Stimulated activated CD8-positive, alpha-beta memory T cell treated with anti-CD3 and anti-CD28 coated beads, Interleukin-4, amount 100 ng/mL, for 48 hours (primary cell): ENCODE results near the gene BBS4.
"Not testable (repeated sequence)": the region's sequence is repeated elsewhere in the genome, so short reads cannot be mapped to it uniquely, and the experiment has no call there.

ENCODE experiments used
- DNase-seq: peaks from one replicate; pipeline ENCODE4 v3.0.0-alpha.2; 2020

Gene BBS4

GRCh38 chr15:72685925-72686794 lies at the start of gene BBS4, which contains the start of gene HIGD2B:
BBS4 (plus strand) TSS chr15:72686207; CDS start chr15:72686228, 21 bp downstream.
HIGD2B (minus strand) TSS chr15:72686182; CDS start chr15:72676374, 9,808 bp downstream.
- DNase-seq, result peak; percentile 92

GRCh38 chr15:72636519-72637282 lies 49.3 kb upstream of the BBS4 start:
- DNase-seq, result peak; percentile 76

GRCh38 chr15:72639759-72640483 lies 46.1 kb upstream of the BBS4 start:
- DNase-seq, result not testable (repeated sequence)

GRCh38 chr15:72642271-72642670 lies 43.7 kb upstream of the BBS4 start:
- DNase-seq, result not testable (repeated sequence)

GRCh38 chr15:72648631-72649253 lies 37.3 kb upstream of the BBS4 start:
- not testable (repeated sequence) for DNase-seq

- not testable (repeated sequence) for DNase-seq
Measured at GRCh38 chr15:72654397-72654796, 31.6 kb upstream of the BBS4 start, which contains the start of gene GOLGA6B. GOLGA6B (plus strand) TSS chr15:72654697; CDS start chr15:72654738, 41 bp downstream.

- DNase-seq, result not testable (repeated sequence)
Measured at GRCh38 chr15:72656014-72656413, 30.0 kb upstream of the BBS4 start.

- DNase-seq, result not testable (repeated sequence)
Measured at GRCh38 chr15:72661081-72661480, 24.9 kb upstream of the BBS4 start.

- not testable (repeated sequence) for DNase-seq
Measured at GRCh38 chr15:72663931-72664330, 22.1 kb upstream of the BBS4 start.

GRCh38 chr15:72665706-72666105 lies 20.3 kb upstream of the BBS4 start:
- DNase-seq, result not testable (repeated sequence)

GRCh38 chr15:72669803-72670202 lies 16.2 kb upstream of the BBS4 start:
- not testable (repeated sequence) for DNase-seq

GRCh38 chr15:72670656-72671352 lies 15.2 kb upstream of the BBS4 start:
- peak; percentile 82 for DNase-seq

- no peak for DNase-seq
Measured at GRCh38 chr15:72671525-72671924, 14.5 kb upstream of the BBS4 start.

- DNase-seq, result no peak
Measured at GRCh38 chr15:72676838-72677237, 9.2 kb upstream of the BBS4 start.

GRCh38 chr15:72680931-72681330 lies 5.1 kb upstream of the BBS4 start:
- DNase-seq, result no peak

- no peak for DNase-seq
Measured at GRCh38 chr15:72682772-72683171, 3.2 kb upstream of the BBS4 start.

GRCh38 chr15:72685301-72685924 lies 594 bp upstream of the BBS4 start:
- DNase-seq, result peak; percentile 27

GRCh38 chr15:72688697-72689096 lies 2.7 kb downstream of the BBS4 start:
- DNase-seq, result no peak

- no peak for DNase-seq
Measured at GRCh38 chr15:72690938-72691337, 4.9 kb downstream of the BBS4 start.

GRCh38 chr15:72698938-72699337 lies 12.9 kb downstream of the BBS4 start:
- DNase-seq, result no peak

- no peak for DNase-seq
Measured at GRCh38 chr15:72700076-72700475, 14.1 kb downstream of the BBS4 start.
